Parietal lobe (tissue), 2 donors: ENCODE measurements around the gene SLC6A15. TPM values are rescaled to one million over a fixed set of nuclear protein-coding genes. Genes with fewer than 3 reads are reported as not detected.

ENCODE experiments used
- small RNA-seq: library from RNA; depleted of rRNA; stranded (forward); fragments of <200 nt; gene quantifications from one replicate; pipeline ENCODE3, GENCODE V24; 2014; ENCODE audit warnings: low replicate concordance
- total RNA-seq: library from RNA; depleted of rRNA; stranded (reverse); fragments of >200 nt; gene quantifications from one replicate; pipeline ENCODE4 v1.2.3, GENCODE V29; 2014

Gene SLC6A15
- total RNA-seq: 76.1 TPM

DNA sequence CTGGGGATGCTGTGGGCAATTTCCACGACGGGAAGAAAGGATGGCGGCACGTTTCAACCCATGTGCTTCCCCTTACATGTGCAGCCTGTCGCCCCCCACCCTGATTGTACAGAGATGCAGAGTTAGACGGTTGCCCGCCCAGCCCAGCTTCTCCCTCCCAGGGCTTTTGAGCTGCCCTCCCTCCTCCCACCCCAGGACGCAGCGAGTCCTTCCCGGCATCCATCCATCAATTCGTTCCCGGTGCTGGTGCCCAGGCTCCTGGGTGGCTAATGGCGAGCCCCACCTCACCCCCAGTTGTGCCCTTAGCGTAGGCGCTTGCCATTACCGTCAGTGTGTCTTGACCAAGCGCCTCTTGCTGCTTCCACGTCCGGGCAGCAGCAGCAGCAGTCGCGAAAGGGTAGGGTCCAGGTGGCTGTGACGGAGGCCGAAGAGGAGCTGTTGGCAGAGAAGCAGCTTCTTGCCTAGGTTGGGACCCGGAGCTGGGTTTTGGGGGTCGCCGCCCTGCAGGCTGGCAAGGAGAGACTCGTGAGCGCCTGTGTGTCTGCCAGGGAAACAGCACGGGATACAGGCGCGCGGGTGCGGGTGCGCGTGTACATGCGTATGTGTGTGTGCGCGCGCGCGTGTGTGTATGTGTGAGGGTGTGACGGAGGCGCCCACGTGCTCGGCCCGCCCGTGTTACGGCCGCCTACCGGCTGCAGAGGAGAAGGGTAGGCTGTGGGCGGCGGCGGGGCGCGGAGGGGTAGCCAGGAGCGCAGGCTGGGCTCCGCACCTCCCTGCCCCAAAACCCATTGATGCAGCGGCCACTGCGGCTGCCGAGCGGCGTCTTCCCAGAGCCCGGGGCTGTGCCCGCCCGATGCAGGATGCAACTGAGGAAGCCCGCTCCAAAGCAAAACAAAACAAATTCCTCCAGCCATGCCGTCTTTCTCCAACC is at the start of gene SLC6A15:
TSS of gene SLC6A15 (minus strand) at position 602 of the 931 bp plus-strand sequence. CDS start 20,679 bp downstream, outside the sequence.

Small RNA genes lying within 50 kb of the gene (small RNA-seq; reads per million reads assigned to genes)
- gene AC128657.1: not detected

Other genes starting within 250 kb of the SLC6A15 start
- 1.3 TPM for gene TSPAN19, start 123.5 kb upstream of the SLC6A15 start, total RNA-seq
- gene LRRIQ1, start 123.6 kb upstream of the SLC6A15 start, total RNA-seq: 6.9 TPM